K562 (cell line): ENCODE data around the gene FGF14. TPM values are rescaled to one million over a fixed set of nuclear protein-coding genes. Genes with fewer than 3 reads are reported as not detected.

Experiments
- CBX1 ChIP-seq: sonication (generic); IDR thresholded peaks from 2 replicates; pipeline ENCODE4 v1.6.1; 2016; ENCODE audit warnings: antibody characterized with exemption, low read depth, mild to moderate bottlenecking
- FOXP1 ChIP-seq: sonication (generic); formaldehyde crosslinking; IDR thresholded peaks from 2 replicates; pipeline ENCODE4 v1.8.0; 2022; ENCODE audit warnings: mild to moderate bottlenecking, missing genetic modification reagents
- MCM3 ChIP-seq: fragments of 450-650 bp; IDR thresholded peaks from 2 replicates; pipeline ENCODE4 v1.6.1; 2016
- POLR3A ChIP-seq: IDR thresholded peaks from 2 replicates; pipeline ENCODE4 v1.6.1; 2011; ENCODE audit warnings: borderline replicate concordance, mild to moderate bottlenecking, moderate library complexity; ENCODE audit not compliant: insufficient read length, insufficient read depth; ENCODE audit errors: extremely low read depth
- ZBTB7A ChIP-seq: IDR thresholded peaks from 2 replicates; pipeline ENCODE4 v1.6.1; 2011; ENCODE audit warnings: low read depth, mild to moderate bottlenecking, low read length, moderate library complexity, borderline replicate concordance; ENCODE audit not compliant: control insufficient read depth
- ZNF239 ChIP-seq: fragments of 250-450 bp; sonication (Bioruptor Pico); IDR thresholded peaks from 2 replicates; pipeline ENCODE4 v1.4.0; 2020; ENCODE audit warnings: mild to moderate bottlenecking
- ZNF408 ChIP-seq: fragments of 250-450 bp; sonication (Bioruptor Pico); IDR thresholded peaks from 2 replicates; pipeline ENCODE4 v1.4.0; 2020; ENCODE audit warnings: low read depth, mild to moderate bottlenecking, moderate library complexity
- polyA plus RNA-seq, 8 experiments: library from polyadenylated mRNA; depleted of rRNA in 4 of 8; stranded (reverse) in 5 of 8; unstranded in 3 of 8; fragments of >200 nt; fragmentation: Nextera tagmentation in 2 of 8; fragmentation: Illumina TruSeq in 1 of 8; extraction: Ambion mirVana in 2 of 8; extraction: Trizol in 1 of 8; gene quantifications; 2 replicates each; pipeline versions ENCODE4 v1.2.1 to v1.2.3, GENCODE V29; 2011 to 2014; ENCODE audit warnings: inconsistent platforms in 1 of 8, missing spikeins in 1 of 8
- total RNA-seq, 7 experiments: library from RNA; depleted of rRNA in 6 of 7; stranded (reverse); fragments of >200 nt in 6 of 7; fragmentation: Illumina TruSeq in 2 of 7; extraction: Trizol in 2 of 7; gene quantifications; 2 replicates each; pipeline versions ENCODE4 v1.2.1 to v1.2.3, GENCODE V29; 2011 to 2021; ENCODE audit warnings: low replicate concordance in 1 of 7
- TF ChIP-seq, protein P1 (sequence below): fragments of 450-650 bp; formaldehyde crosslinking; IDR thresholded peaks from 2 replicates; pipeline ENCODE4 v1.4.0; 2020; ENCODE audit warnings: mild to moderate bottlenecking, moderate library complexity
- TF ChIP-seq, protein P2 (sequence below): IDR thresholded peaks from 2 replicates; pipeline ENCODE4 v1.6.1; 2011; ENCODE audit warnings: borderline replicate concordance, low read depth, mild to moderate bottlenecking, moderate library complexity, low read length; ENCODE audit not compliant: insufficient read depth, poor library complexity, severe bottlenecking

The FGF14 gene
- total and polyA plus RNA-seq, 9 of the 15 experiments (the other 6 are each of a cell fraction or from before 2014, with no cell fraction given), result not detected

DNA sequence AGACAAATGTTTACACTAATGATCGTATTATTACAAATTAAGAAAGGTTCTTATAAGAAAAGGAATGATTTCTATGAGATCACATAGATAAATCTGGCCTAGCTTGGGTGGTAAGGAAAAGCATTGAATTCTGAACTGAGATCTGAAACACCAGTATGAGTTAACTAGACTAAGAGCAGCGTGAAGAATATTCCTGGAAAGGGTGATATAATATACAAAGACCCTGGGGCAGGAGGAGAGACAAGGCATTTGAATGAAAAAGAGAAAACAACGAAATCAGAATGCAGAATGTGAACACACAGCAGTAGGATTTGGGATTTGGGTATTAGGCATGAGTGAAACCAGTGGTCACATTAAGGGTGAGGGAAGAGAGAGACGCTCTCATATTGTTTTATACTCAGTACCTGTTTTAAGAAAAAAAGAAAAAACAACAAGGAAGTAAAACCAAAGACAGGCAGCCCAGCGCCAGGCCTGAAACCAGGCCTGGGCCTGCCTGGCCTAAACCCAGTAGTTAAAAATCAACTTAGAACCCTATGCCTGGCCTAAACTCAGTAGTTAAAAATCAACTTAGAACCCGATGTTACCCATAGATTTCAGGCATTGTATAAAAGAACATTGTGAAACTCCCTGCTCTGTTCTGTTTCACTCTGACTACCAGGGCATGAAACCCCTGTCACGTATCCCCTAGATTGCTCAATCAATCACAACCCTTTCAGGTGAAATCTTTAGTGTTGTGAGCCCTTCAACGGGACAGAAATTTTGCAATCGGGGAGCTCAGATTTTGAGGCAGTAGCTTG lies 662.3 kb downstream of the FGF14 start (continued):
- TF ChIP-seq, protein P1, sequence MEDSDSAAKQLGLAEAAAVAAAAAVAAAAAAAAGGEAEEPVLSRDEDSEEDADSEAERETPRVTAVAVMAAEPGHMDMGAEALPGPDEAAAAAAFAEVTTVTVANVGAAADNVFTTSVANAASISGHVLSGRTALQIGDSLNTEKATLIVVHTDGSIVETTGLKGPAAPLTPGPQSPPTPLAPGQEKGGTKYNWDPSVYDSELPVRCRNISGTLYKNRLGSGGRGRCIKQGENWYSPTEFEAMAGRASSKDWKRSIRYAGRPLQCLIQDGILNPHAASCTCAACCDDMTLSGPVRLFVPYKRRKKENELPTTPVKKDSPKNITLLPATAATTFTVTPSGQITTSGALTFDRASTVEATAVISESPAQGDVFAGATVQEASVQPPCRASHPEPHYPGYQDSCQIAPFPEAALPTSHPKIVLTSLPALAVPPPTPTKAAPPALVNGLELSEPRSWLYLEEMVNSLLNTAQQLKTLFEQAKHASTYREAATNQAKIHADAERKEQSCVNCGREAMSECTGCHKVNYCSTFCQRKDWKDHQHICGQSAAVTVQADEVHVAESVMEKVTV (CRISPR knock-in tag), result no peak
- TF ChIP-seq ZBTB7A (no peak), CBX1 (no peak), FOXP1 (CRISPR knock-in tag) (no peak), POLR3A (no peak), MCM3 (no peak), ZNF408 (CRISPR knock-in tag) (no peak), ZNF239 (no peak)
- TF ChIP-seq, protein P2, sequence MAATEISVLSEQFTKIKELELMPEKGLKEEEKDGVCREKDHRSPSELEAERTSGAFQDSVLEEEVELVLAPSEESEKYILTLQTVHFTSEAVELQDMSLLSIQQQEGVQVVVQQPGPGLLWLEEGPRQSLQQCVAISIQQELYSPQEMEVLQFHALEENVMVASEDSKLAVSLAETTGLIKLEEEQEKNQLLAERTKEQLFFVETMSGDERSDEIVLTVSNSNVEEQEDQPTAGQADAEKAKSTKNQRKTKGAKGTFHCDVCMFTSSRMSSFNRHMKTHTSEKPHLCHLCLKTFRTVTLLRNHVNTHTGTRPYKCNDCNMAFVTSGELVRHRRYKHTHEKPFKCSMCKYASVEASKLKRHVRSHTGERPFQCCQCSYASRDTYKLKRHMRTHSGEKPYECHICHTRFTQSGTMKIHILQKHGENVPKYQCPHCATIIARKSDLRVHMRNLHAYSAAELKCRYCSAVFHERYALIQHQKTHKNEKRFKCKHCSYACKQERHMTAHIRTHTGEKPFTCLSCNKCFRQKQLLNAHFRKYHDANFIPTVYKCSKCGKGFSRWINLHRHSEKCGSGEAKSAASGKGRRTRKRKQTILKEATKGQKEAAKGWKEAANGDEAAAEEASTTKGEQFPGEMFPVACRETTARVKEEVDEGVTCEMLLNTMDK, result no peak
